ENCODE results near the gene CCDC39. TPM values are rescaled to one million over a fixed set of nuclear protein-coding genes. Genes with fewer than 3 reads are reported as not detected.

Gene CCDC39
- total RNA-seq, 1 donor = not detected

Small RNA genes within 50 kb of the gene (small RNA-seq; reads per million reads assigned to genes)
- gene AC068298.1 (not detected), gene RNU6-486P (not detected)

Other genes with a start within 250 kb of the CCDC39 start
- 63.3 TPM for gene TTC14, start 77.3 kb downstream of the CCDC39 start, total RNA-seq
- 88.1 TPM for gene FXR1, start 233.2 kb upstream of the CCDC39 start, total RNA-seq

All from hematopoietic multipotent progenitor cell (in vitro differentiated cells).